ENCODE measurements around the gene SLC26A6.

The SLC26A6 gene

DNA sequence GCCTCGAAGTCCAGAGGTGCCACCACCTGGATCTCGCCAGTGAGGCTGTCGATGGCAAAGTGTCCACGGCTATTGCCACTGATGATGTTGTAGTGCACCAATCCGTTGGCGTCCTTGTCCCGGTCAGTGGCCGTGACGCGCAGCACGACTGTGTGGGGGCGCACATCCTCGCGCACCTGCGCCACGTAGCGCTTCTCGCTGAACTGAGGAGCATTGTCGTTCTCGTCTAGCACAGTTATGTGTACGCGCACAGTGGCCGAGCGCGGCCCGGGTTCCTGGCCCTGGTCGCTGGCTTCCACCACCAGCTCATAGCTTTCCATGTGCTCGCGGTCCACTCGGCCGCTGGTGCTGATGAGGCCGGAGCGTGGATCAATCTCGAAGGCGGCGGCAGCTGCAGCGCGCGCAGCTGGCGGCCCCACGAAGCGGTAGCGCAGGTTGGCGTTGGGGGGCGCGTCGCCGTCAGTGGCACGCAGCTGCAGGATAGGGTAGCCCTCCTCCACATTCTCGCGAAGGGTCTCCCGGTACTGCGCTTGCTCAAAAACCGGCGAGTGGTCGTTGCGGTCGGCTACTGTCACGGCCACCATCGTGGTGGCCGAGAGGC lies 25.6 kb upstream of the SLC26A6 start:
- no peak for DNase-seq

DNA sequence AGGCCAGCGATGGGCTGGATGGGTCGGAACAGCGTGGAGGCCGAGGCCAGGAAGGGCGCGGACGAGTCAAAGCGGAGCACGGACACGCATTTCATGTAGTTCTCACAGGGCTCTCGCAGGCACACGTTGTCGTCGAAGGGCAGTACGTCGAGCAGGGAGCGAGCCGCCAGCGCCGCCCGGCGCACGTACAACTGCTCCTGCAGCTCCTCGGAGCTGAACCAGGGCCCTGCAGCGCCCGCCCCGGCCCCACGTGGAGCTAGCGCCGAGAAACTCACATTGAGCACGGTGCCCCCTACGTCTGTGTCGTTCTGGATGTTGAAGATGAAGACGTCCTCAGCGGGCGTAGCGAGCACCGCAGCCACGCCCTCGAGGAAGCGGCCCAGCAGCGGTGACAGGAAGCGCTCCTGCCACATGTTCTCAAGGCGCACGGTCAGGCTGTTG lies 21.6 kb upstream of the SLC26A6 start:
- DNase-seq, result no peak

DNA sequence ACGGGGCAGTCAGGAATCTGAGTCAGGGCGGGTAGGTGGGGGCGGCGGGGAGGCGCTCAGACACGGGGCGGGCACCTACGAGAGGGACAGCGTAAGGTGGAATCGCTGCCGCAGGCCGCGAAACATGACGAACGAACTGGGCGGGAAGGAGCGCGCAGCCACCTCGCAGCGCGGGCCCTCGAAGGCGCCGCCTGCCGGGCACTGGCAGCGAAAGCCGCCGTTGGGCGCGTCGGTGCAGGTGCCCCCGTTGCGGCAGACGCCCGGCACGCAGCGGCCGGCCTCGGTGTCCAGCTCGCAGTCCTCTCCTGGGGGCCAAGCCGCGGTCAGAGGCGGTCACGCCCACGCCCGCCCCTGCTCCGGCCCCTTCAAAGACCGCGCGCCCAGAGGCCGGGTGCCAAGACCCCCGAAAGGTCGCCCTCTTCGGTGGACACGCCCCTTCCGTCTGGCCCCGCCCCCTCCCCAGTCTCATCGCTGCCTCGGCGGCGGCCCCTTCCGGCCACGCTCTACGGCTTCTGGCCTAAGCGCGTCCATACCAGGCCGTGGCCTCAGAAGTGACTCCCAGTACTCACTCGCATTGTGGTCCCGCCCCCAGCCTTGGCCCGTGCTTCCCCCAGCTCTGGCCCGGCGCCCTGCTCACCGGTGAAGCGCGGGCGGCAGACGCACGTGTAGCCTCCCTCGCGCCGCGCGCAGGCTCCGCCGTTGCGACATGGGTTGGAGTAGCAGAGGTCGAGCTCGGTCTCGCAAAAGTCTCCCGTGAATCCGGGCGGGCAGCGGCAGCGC lies 21.0 kb upstream of the SLC26A6 start:
- DNase-seq, result no peak

DNA sequence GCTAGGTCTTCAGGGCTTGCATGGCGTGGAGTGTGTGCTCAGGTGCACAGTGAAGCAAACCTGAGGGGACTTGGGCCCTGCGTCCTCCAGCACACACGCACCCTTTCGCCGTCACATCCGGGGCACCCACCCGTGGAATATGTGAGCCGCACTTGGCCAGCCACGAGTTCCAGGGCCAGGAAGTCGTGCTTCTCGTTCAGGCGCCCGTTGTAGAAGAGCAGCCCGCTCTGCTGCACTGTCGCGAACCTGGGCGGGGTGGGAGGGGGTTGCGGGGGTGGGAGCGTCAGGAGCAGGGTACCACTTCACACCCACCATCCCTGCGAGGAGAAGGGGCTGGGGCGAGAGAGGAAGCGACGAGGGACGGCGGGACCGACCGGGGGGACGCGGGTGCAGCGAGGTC lies 20.3 kb upstream of the SLC26A6 start:
- DNase-seq, result no peak

DNA sequence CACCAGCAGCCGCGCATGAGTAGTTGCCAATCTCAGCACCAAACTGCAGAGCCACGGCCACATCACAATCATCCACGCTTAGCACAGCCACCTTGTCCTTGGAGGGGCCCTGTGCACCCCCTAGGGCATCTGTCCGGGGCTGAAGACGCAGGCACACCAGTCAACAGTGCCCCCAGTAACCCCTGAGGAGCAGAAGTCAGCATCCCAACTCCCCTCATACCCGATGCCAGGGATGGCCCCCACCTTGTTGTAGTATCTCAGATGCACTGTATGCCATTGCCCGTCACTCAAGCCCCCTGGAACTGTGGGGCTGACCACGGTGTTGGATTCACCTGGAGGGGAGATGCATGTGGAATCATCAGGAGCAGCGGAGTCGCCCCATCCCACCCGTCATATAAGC lies 19.8 kb upstream of the SLC26A6 start:
- no peak for DNase-seq

DNA sequence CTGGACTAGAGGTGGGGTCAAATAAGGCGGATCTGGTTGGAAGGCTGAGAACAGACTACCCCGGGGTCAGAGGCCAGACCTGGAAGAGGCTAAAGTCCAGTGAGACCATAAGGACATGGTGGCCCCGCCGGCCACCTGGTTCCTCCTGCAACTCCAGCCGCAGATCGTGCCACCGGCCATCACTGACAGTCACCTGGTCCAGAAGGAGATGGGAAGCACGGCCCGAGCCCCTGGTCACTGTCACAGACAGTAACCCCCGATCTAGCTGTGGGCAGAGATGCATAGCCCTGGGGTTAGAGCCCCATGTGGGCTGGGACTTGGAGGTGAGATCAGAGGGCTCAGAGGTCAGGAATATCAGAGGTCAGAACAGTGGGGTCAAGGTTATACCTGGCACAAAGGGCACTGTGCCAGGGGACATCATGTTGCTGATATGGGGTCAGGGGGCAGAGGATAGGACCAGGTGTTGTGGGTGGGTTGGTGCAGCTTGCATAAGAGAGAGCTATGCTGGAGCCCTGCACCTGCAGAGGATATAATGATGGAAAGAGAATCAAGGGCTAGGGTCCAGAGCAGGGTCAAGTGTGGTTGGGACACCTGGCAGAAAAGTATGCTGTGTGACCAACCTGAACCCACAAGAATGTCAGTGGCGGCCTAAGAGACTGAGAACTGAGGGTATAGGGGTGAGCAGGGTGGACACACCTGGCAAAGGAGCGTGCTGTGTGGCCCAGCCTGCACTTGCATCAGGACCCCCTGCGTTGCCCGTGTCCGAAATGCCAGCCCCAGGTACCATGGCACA lies 17.9 kb upstream of the SLC26A6 start:
- no peak for DNase-seq

DNA sequence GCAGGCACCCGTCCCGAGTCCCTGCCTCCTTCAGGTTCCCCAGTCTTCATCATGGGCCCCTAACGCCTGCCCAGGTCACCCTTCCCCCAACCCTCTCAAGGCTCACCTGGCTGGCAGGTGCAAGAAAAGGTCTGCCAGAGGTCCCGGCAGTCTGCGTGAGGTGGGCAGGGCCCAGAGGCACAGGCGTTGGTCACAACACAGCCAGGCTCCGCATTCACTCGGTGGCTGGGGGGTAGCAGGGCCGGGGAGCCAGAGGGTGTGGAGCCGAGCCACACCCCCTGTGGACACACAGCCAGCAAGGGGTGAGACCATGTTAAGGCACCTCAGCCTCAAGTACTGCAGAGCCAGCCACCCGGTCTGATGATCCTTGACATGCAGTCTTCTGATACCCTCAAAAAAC lies 16.5 kb upstream of the SLC26A6 start:
- DNase-seq, result no peak

DNA sequence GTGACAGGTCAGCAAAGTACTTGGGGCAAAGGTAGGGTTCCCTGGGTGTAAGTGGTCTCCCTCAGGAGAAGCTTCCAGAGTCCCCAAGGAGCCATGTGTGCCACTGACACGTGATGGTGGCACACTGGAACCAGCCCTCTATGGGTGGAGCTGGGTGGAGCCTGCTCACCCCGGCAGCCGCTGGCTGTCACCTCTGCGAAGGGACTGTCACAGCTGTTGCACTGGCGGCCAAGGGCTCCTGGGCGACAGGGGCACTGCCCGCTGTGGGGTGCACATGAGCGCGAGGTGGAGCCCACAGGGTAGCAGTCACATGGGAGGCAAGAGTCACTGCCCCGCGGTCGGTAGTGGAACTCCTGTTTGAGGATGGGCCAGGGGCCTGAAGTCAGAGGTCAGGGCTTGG lies 15.5 kb upstream of the SLC26A6 start:
- DNase-seq, result no peak

DNA sequence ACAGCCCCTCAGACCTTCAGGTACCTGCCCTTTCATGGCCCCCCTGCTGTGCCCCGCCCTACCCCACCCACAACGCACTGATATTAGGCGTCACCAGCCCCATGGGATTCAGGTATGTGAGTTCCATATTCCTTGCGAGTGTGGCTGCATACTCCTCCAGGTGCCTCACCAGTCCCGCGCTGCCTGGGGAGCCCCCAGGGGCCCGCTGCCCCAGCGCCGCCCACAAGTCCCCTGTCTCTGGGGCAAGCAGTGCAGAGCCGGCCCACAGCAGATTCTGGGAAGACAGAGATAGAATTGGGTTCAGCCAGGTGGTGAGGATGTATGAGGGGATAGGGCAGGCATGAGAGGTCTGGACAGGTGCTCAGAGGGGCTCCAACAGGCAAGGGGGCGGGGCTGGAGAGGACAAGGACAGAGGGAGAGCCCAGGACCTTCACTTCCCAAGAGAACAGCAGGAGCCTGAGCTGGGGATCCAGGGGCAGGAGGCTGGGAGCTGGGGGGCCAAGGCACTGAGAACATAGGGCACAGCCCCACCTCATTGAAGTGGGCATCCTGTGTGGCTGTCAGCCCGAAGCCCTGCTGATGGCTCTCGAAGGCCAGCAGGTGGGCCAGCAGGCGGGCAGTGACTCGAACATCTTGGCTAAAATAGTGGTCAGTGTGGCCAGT lies 13.1 kb upstream of the SLC26A6 start:
- no peak for DNase-seq

DNA sequence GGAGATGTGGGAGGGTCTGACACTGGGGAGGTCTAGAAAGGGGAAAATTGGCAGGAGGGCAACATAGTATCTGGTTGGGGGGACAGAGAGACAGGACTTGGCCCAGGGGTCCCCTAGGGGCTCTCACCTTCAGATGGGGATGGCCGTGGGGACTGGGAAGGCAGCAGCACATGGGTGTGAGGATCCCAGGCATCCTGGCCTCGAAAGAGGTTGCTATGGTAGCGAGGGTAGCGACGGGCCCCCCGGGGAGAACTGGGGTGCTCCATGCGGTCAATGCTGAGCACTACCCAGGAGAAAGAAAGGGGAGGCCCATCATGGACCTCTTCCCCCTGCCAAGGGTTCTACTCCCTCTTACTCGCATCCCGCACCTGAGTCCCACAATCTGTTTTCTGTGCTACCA lies 12.5 kb upstream of the SLC26A6 start:
- DNase-seq, result no peak

DNA sequence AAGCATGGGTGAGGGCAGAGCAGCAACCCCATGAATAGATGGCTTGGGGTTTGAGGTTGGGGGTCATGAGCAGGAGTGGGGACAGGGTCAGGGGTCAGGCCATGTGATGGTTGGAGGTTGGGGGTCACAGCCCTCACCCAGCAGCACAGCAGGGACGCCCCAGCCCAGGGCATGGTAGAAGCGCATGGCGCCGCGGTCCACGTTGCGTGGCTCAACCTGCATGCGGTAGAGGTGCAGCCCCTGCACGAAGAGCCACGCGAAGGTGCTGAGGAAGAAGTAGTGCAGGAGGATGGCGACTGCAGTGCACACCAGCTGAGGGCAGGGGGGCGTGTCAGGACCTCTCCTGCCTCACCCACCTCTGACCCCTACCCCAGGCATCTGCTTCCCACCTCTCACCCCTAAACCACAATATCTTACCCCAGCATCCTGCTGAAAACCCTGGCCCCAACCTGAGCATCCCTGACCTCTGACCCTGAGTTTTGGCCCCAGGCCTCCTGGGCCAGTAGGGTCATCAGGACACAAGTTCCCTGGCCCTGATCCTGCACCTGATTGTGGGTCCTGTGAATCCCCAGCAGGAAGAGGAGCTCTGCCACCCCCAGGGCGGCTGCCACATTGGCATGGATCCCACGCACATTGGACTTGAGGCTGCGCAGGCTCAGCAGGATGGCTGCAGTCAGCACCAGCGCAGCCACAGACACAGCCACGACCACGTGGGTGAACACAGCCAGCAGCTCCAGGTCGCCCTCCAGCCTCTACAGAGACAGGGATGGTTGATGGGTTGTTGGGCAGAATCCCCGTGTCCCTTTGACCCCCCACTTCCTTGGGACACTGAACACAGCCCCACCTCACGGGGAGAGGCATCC lies 9.9 kb upstream of the SLC26A6 start:
- DNase-seq, result no peak

DNA sequence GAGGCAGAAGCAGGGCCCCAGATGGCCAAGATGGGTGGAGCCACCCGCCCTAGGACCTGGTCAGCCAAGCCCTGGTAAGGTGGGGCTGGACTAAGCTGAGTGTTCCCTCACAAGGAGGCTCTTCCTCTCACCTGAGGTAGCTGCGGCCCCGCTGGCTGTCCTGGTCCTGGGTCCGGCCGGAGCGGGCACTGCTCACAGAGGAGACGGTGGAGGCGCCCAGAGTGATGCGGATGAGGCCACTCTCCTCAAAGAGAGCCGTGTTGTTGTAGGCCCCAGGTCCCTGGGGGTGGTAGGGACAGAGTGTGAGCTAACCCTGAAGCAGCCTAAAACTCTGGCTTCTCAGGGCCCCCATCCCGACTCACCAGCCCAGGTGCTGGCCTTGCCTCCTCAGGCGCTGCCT lies 7.3 kb upstream of the SLC26A6 start:
- no peak for DNase-seq

DNA sequence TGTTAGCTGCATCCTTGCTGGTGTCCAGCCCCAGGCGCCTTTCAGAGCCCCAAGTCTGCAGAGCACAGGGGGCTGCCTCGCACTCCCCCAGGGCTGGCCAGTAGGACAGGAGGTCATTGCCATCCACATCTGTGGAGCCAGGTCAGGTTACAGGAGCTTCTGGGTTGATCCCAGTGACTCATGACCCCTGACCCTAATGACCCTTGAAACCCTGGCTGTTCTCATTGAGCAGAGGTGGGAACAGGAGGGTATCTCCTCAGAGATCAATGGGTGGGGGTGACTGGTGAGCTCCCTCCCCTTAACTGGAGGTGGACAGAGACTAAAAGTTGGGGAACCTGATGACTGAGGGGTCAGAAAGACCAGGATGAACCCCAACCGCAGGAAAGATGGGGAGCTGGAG lies 6.1 kb upstream of the SLC26A6 start:
- DNase-seq, result no peak

DNA sequence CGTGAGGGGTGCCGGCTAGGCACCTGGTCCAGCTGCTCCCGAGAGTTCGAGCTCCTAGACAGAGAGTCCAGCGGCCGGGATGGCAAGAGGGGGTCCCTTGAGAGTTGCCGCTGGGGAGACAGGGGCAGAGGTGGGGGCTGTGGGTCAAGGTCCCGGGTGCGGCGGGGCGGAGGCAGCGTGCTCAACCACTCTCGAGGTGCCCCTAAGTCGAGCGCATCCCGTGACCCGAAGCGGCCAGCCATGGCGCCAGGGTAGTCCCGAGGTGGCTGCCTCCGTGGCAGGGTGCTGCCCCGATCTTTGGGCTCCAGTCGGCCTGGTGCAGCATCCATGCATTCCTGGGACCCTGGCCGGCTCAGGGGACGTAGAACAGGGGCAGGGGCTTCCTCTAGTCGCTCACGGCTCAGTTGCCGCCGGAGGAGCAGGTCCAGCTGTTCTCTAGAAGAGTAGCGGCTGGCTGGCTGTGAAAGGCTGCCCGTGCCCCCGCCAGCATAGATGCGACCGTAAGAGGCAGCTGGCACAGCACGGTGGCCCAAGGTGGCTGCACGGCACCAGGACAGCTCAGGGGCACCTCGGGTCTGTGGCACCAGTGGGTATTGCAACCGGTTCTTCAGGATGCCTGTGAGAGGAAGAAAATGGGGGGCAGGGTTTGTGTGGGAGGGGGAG lies 4.8 kb upstream of the SLC26A6 start:
- DNase-seq, result no peak

DNA sequence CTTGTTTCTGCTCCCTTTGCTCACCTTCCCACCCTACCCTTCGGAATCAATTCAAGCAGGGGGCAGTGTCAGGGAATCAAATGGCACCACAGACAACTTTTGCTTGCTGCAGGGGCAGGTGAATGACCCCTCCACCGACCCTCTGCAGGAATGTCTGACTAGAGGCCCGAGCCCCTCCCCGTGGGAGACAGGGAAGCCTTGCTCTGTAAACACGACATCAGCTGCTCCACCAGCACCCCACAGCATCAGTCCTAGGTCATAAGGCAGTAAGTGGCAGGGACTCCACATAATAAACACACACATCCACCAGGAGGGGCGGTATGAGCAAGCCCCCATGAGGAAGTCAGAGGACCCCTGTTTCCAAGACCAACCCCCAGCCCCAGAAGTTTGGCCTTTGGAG lies 2.0 kb upstream of the SLC26A6 start:
- DNase-seq, result no peak

DNA sequence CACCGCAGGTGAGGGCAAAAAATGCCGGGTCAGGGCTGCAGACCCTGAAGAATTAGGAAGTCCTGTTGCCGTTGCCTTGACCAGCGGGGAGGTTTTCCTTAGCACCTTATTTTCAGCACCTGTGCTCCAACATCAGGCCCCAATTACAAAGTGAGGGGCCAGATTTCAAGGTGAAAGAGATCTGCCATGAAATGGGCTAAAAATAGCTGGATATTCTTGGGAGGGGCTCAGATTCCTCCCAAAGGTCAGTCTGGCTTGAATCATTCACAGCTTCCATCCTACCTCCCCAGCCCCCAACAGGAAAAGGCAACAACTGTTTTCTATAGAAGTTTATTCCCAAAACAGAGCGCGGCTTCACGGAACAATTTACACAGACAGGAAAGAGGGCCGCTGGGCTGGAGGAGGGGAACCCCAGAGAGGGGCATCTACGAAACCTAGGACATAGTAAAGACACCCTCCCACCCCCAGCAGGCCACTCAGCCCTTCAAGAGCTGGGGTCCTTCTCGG lies 941 bp upstream of the SLC26A6 start:
- DNase-seq, result no peak

DNA sequence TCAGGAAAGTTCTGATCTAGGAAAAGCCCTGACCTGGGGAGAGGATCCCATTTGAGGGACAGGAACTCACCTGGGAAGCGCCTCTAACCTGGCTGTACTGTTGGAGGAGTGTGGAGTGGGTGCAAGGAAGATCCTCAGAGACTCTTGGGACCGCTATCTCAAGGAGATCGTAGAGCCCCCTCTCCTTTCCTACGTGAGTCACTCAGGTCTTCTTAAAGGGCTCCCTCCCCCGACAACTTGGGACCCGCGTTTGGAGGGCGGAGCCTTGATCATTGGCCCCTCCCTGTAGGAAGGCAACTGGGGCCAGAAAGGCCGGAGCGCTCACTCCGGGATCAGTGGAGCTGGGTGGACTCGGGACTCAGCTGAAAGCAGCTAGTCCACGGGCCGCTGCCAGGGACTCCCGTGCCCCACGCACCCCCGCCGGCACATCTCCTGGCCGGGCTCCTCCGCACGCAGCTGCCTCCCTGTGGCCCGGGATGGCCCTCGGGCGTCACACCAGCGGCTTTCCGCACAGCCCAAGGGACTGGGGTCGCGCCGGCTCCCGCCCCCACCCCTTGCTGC lies 520 bp downstream of the SLC26A6 start:
- DNase-seq, result no peak

DNA sequence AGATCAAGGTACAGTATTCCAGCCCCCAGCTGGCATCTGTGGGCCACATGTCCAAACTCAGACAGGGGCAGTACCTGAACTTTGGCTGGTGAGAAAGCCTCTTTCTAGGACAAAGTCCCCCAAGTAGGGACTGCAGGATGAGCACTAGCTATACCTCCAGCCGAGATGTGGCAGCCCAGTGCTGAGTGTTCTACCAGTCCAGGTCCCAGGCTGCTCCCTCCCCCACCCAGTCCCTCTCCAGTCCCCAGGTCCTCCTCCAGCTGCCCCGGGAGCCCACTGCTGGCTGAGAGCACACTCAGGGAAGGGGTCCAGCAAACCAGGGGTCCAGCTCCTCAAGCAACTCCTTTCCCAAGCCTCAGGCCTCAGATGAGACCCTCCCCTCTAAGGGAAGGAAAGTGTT lies 1.5 kb downstream of the SLC26A6 start:
- no peak for DNase-seq

DNA sequence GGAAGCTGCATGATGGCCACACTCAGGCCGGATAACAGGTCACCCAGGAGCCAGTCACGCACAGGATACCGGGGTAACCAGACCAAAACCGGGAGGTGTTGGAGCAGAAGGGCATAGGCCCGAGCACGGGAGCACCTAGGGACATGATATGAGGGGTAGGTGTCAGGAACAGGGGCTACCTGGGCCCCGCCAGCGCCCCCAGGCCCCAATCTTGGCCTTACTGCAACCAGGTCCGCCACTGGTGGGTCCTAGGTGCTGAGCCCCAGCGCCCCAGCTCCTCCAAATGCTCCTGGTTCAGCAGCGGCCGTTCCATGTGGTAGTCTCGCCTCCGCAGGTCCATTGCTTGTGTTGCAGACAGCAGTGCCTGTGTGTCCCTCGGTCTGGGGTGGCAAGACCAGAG lies 2.0 kb downstream of the SLC26A6 start:
- DNase-seq, result no peak

DNA sequence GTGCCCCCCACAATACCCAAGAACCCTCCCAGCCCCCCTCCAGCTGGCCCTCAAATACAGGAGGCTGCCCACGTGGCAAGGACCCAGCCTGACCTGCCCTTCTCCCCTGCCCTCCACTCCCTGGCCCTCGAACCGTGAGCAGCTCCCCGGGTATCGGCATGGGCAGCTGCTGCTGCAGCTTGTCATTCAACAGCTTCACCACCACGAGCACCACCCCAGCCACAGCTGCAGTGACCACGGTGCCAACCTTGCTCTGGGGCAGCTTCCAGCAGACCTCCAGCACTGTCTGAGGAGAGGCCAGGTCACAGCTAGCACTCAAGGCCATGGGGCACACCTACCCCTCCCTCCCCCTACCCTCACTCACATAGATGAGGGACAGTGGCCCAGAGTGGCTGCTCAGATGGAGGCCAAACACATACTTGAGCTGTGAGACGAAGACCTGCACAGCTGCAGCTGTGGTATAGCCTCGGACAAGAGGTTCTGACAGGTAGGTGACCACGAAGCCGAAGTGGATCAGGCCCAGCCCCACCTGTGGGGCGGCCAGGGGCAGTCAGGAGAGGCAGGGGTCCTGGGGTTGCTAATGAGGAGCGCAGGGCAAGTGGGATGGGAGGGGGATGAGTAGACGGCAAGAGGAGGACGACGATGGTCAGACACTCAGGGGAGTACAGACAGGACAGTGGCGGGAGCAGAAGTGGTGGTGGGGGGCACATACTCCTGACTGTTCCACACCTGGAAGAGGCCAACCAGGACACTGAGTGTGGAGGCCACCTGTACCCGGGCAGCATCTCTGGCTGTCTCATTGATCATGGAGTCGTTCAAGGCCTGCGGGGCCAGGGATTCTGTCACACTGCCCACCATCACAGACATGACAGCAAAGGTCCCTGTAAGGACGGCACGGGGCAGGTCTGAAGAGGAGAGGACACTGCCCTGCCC lies 3.5 kb downstream of the SLC26A6 start:
- DNase-seq, result no peak

Data from SHP77 treated with DMSO at 0.1 percent for 48 hours (cell line).